HepG2 (cell line): ENCODE measurements around the gene TSPAN5. TPM values are rescaled to one million over a fixed set of nuclear protein-coding genes. Genes with fewer than 3 reads are reported as not detected.

ENCODE experiments used
- BCL6 ChIP-seq: IDR thresholded peaks from 2 replicates; pipeline ENCODE4 v1.6.1; 2016; ENCODE audit warnings: missing genetic modification reagents, missing compliant biosample characterization
- ETV5 ChIP-seq: IDR thresholded peaks from 2 replicates; pipeline ENCODE4 v1.6.1; 2018; ENCODE audit warnings: missing biosample characterization, missing genetic modification reagents, inconsistent platforms, borderline replicate concordance
- FOXK1 ChIP-seq: sonication (generic); formaldehyde crosslinking; IDR thresholded peaks from 2 replicates; pipeline ENCODE4 v1.4.0; 2020; ENCODE audit warnings: low read depth, missing genetic modification reagents, borderline replicate concordance
- FOXO4 ChIP-seq: sonication (generic); formaldehyde crosslinking; conservative IDR thresholded peaks from 2 replicates; pipeline ENCODE4 v1.8.1; 2023; ENCODE audit warnings: missing genetic modification reagents
- HDAC2 ChIP-seq: sonication (generic); formaldehyde crosslinking; IDR thresholded peaks from 2 replicates; pipeline ENCODE4 v1.4.0; 2020; ENCODE audit warnings: missing genetic modification reagents
- ISL2 ChIP-seq: sonication (generic); formaldehyde crosslinking; IDR thresholded peaks from 2 replicates; pipeline ENCODE4 v1.5.0; 2020; ENCODE audit warnings: missing genetic modification reagents
- KLF16 ChIP-seq, 2 experiments: sonication (generic) in 1 of 2; formaldehyde crosslinking in 1 of 2; IDR thresholded peaks; 2 replicates each; pipeline versions ENCODE4 v1.6.1 to v1.8.0; 2016 to 2023; ENCODE audit warnings: missing genetic modification reagents in 2 of 2, missing compliant biosample characterization in 1 of 2
- MAFF ChIP-seq: IDR thresholded peaks from 2 replicates; pipeline ENCODE4 v1.6.1; 2011; ENCODE audit warnings: low read depth, low read length, improper control_type of control experiment
- MED1 ChIP-seq: sonication (generic); formaldehyde crosslinking; IDR thresholded peaks from 2 replicates; pipeline ENCODE4 v1.4.0; 2020; ENCODE audit warnings: missing genetic modification reagents
- MIXL1 ChIP-seq: IDR thresholded peaks from 2 replicates; pipeline ENCODE4 v1.6.1; 2016
- RERE ChIP-seq: IDR thresholded peaks from 2 replicates; pipeline ENCODE4 v1.6.1; 2016; ENCODE audit warnings: low read depth, missing genetic modification reagents, missing compliant biosample characterization
- SNAPC4 ChIP-seq: sonication (generic); formaldehyde crosslinking; IDR thresholded peaks from 2 replicates; pipeline ENCODE4 v1.4.0; 2020; ENCODE audit warnings: mild to moderate bottlenecking, missing genetic modification reagents
- TCF7 ChIP-seq: sonication (generic); IDR thresholded peaks from 2 replicates; pipeline ENCODE4 v1.6.1; 2016; ENCODE audit warnings: antibody characterized with exemption, low read depth
- ZFP90 ChIP-seq: sonication (generic); formaldehyde crosslinking; IDR thresholded peaks from 2 replicates; pipeline ENCODE4 v1.8.0; 2022; ENCODE audit warnings: missing genetic modification reagents, mild to moderate bottlenecking, inconsistent platforms, borderline replicate concordance
- ZFP91 ChIP-seq: sonication (generic); formaldehyde crosslinking; IDR thresholded peaks from 2 replicates; pipeline ENCODE4 v1.9.0; 2022; ENCODE audit warnings: missing genetic modification reagents, mild to moderate bottlenecking, borderline replicate concordance
- ZNF441 ChIP-seq: sonication (generic); formaldehyde crosslinking; IDR thresholded peaks from 2 replicates; pipeline ENCODE4 v1.7.0; 2021; ENCODE audit warnings: missing genetic modification reagents, borderline replicate concordance
- ZNF569 ChIP-seq: sonication (generic); formaldehyde crosslinking; IDR thresholded peaks from 2 replicates; pipeline ENCODE4 v1.5.0; 2020; ENCODE audit warnings: mild to moderate bottlenecking, missing genetic modification reagents, moderate library complexity, borderline replicate concordance
- polyA plus RNA-seq, 8 experiments: library from polyadenylated mRNA; depleted of rRNA in 3 of 8; stranded (reverse) in 7 of 8; unstranded in 1 of 8; fragments of >200 nt; fragmentation: Illumina TruSeq in 4 of 8; extraction: Trizol in 4 of 8; gene quantifications; 2 replicates each; pipeline versions ENCODE4 v1.2.1 to v1.2.3, GENCODE V29; 2011 to 2016; ENCODE audit warnings: low read depth in 4 of 8, missing spikeins in 1 of 8, mixed read lengths in 1 of 8; ENCODE audit not compliant: insufficient read depth in 1 of 8
- total RNA-seq, 5 experiments: library from RNA; depleted of rRNA; stranded (reverse); fragments of >200 nt; fragmentation: Illumina TruSeq; extraction: Trizol; gene quantifications; 2 replicates each; pipeline ENCODE4 v1.2.3, GENCODE V29; 2016; ENCODE audit warnings: low read depth in 1 of 5

The TSPAN5 gene
- total and polyA plus RNA-seq, 2 of the 13 experiments (the other 11 are each of a cell fraction or from before 2014, with no cell fraction given) = 0.20 to 0.53 TPM

DNA sequence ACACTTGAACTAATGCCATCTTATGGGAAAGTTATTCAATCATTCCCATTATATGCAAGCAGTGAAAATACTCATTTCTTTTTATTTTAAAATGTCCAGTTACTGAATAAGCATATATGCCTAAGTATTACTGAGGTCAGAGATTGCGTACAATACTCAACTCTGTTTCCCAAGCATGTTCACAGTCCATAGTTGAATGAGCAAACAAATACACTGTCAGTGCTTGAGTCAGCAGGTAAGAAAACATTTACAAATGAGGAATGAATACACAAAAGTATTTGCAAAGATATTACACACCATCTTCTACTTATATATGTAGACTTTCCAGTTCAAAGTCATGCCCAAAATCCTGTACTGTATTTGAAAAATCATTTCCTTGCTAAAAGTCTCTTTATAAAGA, 74.1 kb downstream of the TSPAN5 start (continued):
- TF ChIP-seq SNAPC4 (CRISPR knock-in tag) (no peak), ZFP90 (no peak), MAFF (0 out of 2 replicates have a peak, but pooled peaks have one; percentile 7), ETV5 (CRISPR knock-in tag) (no peak), TCF7 (peak; percentile 47; the same call in 1 of the 2 replicates), MIXL1 (CRISPR knock-in tag) (peak; percentile 66), BCL6 (CRISPR knock-in tag) (peak; percentile 68), FOXK1 (CRISPR knock-in tag) (peak; percentile 52; the same call in 1 of the 2 replicates), KLF16 (CRISPR knock-in tag; IDR thresholded peaks at IDR 0.05) (peak in 1 of 2 experiments; percentile 30; a peak in 1 of 4 replicates), FOXO4 (CRISPR knock-in tag) (no peak), ZFP91 (CRISPR knock-in tag) (no peak), HDAC2 (CRISPR knock-in tag) (peak; percentile 70; the same call in 1 of the 2 replicates), RERE (peak; percentile 96), ISL2 (CRISPR knock-in tag) (no peak; the same call in 1 of the 2 replicates), ZNF569 (no peak), MED1 (CRISPR knock-in tag) (peak; percentile 43; the same call in 1 of the 2 replicates), ZNF441 (no peak)
